HepG2 (cell line): ENCODE measurements around the gene INPP1. TPM values are rescaled to one million over a fixed set of nuclear protein-coding genes. Genes with fewer than 3 reads are reported as not detected.

Experiments used
- AGO2 ChIP-seq: fragments of 200-400 bp; formaldehyde crosslinking; optimal IDR thresholded peaks from 2 replicates; pipeline ENCODE3; 2017; ENCODE audit warnings: mild to moderate bottlenecking, low read depth, low read length, moderate library complexity
- CREB1 ChIP-seq, 2 experiments: fragments of 450-650 bp in 1 of 2; IDR thresholded peaks; 2 replicates each; pipeline ENCODE4 v1.6.1; 2016 to 2017; ENCODE audit warnings: control low read depth in 1 of 2, mild to moderate bottlenecking in 1 of 2, missing compliant biosample characterization in 1 of 2, missing genetic modification characterization in 1 of 2
- HCFC1 ChIP-seq: fragments of 150-350 bp; IDR thresholded peaks from 2 replicates; pipeline ENCODE4 v1.6.1; 2014; ENCODE audit warnings: low read depth, low read length
- MAFK ChIP-seq, 2 experiments: IDR thresholded peaks in 1 of 2; conservative IDR thresholded peaks in 1 of 2; 2 replicates each; pipeline ENCODE4 v1.6.1; 2011; ENCODE audit warnings: improper control_type of control experiment in 2 of 2, low read length in 2 of 2
- NCOA5 ChIP-seq: sonication (generic); formaldehyde crosslinking; IDR thresholded peaks from 2 replicates; pipeline ENCODE4 v1.4.0; 2020; ENCODE audit warnings: missing genetic modification reagents
- NR2F6 ChIP-seq, 2 experiments: IDR thresholded peaks; 2 replicates each; pipeline ENCODE4 v1.6.1; 2016; ENCODE audit warnings: antibody characterized with exemption in 1 of 2, mild to moderate bottlenecking in 1 of 2
- PPARG ChIP-seq: conservative IDR thresholded peaks from 2 replicates; pipeline ENCODE4 v1.6.1; 2016; ENCODE audit warnings: missing biosample characterization, missing genetic modification reagents
- SKI ChIP-seq: fragments of 450-650 bp; IDR thresholded peaks from one replicate; pipeline ENCODE4 v1.6.1; 2018; ENCODE audit warnings: mild to moderate bottlenecking; ENCODE audit not compliant: partially characterized antibody
- SMARCE1 ChIP-seq: fragments of 450-650 bp; IDR thresholded peaks from 2 replicates; pipeline ENCODE4 v1.6.1; 2017; ENCODE audit warnings: borderline replicate concordance
- SP1 ChIP-seq, 2 experiments: fragments of 450-650 bp in 1 of 2; sonication (generic) in 1 of 2; formaldehyde crosslinking in 1 of 2; IDR thresholded peaks; 2 replicates each; pipeline versions ENCODE4 v1.4.0 to v1.6.1; 2016 to 2020; ENCODE audit warnings: missing genetic modification reagents in 1 of 2
- ZBTB1 ChIP-seq: sonication (generic); formaldehyde crosslinking; IDR thresholded peaks from 2 replicates; pipeline ENCODE4 v1.4.0; 2020; ENCODE audit warnings: missing genetic modification reagents, borderline replicate concordance
- ZFX ChIP-seq: sonication (generic); formaldehyde crosslinking; IDR thresholded peaks from 2 replicates; pipeline ENCODE4 v1.4.0; 2020; ENCODE audit warnings: mild to moderate bottlenecking, low read depth, missing genetic modification reagents, moderate library complexity
- ZNF205 ChIP-seq: IDR thresholded peaks from 2 replicates; pipeline ENCODE4 v1.6.1; 2018; ENCODE audit warnings: missing biosample characterization, missing genetic modification reagents
- ZNF24 ChIP-seq: fragments of 450-650 bp; IDR thresholded peaks from 2 replicates; pipeline ENCODE4 v1.6.1; 2017; ENCODE audit warnings: antibody characterized with exemption, mild to moderate bottlenecking
- ZNF256 ChIP-seq: sonication (generic); formaldehyde crosslinking; conservative IDR thresholded peaks from 2 replicates; pipeline ENCODE4 v1.4.0; 2020; ENCODE audit warnings: missing genetic modification reagents
- ZNF451 ChIP-seq: sonication (generic); formaldehyde crosslinking; IDR thresholded peaks from 2 replicates; pipeline ENCODE4 v1.5.0; 2020; ENCODE audit warnings: mild to moderate bottlenecking, missing genetic modification reagents
- ZNF720 ChIP-seq: sonication (generic); formaldehyde crosslinking; IDR thresholded peaks from 2 replicates; pipeline ENCODE4 v1.4.0; 2020; ENCODE audit warnings: missing genetic modification reagents
- ZNF75D ChIP-seq: sonication (generic); formaldehyde crosslinking; IDR thresholded peaks from 2 replicates; pipeline ENCODE4 v1.8.1; 2023; ENCODE audit warnings: missing genetic modification reagents, mild to moderate bottlenecking, borderline replicate concordance
- polyA plus RNA-seq, 8 experiments: library from polyadenylated mRNA; depleted of rRNA in 3 of 8; stranded (reverse) in 7 of 8; unstranded in 1 of 8; fragments of >200 nt; fragmentation: Illumina TruSeq in 4 of 8; extraction: Trizol in 4 of 8; gene quantifications; 2 replicates each; pipeline versions ENCODE4 v1.2.1 to v1.2.3, GENCODE V29; 2011 to 2016; ENCODE audit warnings: low read depth in 4 of 8, missing spikeins in 1 of 8, mixed read lengths in 1 of 8; ENCODE audit not compliant: insufficient read depth in 1 of 8
- total RNA-seq, 5 experiments: library from RNA; depleted of rRNA; stranded (reverse); fragments of >200 nt; fragmentation: Illumina TruSeq; extraction: Trizol; gene quantifications; 2 replicates each; pipeline ENCODE4 v1.2.3, GENCODE V29; 2016; ENCODE audit warnings: low read depth in 1 of 5
- TF ChIP-seq, protein P1 (sequence below): sonication (generic); formaldehyde crosslinking; IDR thresholded peaks from 2 replicates; pipeline ENCODE4 v1.4.0; 2020; ENCODE audit warnings: missing genetic modification reagents, mild to moderate bottlenecking, borderline replicate concordance
- TF ChIP-seq, protein P2 (sequence below): sonication (generic); formaldehyde crosslinking; IDR thresholded peaks from 2 replicates; pipeline ENCODE4 v1.9.0; 2021; ENCODE audit warnings: missing genetic modification reagents, borderline replicate concordance
- TF ChIP-seq, protein P3 (sequence below): sonication (generic); formaldehyde crosslinking; IDR thresholded peaks from 2 replicates; pipeline ENCODE4 v1.5.0; 2020; ENCODE audit warnings: mild to moderate bottlenecking, missing genetic modification reagents
- TF ChIP-seq, protein P4 (sequence below): sonication (generic); formaldehyde crosslinking; IDR thresholded peaks from 2 replicates; pipeline ENCODE4 v1.4.0; 2020; ENCODE audit warnings: mild to moderate bottlenecking, missing genetic modification reagents

Gene INPP1
- total and polyA plus RNA-seq, 2 of the 13 experiments (the other 11 are each of a cell fraction or from before 2014, with no cell fraction given): 10.0 to 13.3 TPM

DNA sequence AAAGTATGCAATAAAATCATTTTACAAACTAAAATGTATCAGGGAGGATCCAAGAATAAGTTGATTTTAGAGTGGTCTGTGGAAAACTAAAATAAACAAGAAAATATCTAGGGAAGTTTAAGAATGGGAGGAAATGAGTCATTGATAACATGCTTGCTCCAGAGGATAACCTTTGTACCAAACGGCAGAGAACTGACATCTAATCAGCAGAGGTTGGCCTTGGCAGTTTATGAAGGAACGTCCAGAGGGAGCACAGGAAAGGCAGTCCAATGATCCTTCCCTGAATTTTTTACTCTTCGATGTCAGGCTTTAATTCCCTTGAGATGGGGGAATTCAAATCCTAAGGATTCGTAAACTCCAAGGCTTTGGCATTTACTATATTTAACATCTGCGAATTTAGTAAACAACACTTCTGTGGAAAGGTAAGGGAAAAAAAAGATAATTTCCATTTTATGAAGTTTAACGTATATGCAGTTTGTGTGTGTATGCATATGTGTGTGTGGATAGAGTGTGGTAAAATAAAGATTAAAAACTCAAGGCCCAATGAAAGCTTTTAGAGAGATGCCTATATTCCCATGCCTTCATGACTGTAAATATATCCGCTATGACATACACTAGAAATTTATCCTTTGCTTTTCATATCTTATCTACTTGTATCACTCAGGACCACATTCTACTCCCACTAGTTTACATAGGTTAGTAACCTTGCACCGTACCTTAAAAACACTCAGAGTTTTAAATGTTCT is 8.7 kb upstream of the INPP1 start (continued):
- TF ChIP-seq, protein P1, sequence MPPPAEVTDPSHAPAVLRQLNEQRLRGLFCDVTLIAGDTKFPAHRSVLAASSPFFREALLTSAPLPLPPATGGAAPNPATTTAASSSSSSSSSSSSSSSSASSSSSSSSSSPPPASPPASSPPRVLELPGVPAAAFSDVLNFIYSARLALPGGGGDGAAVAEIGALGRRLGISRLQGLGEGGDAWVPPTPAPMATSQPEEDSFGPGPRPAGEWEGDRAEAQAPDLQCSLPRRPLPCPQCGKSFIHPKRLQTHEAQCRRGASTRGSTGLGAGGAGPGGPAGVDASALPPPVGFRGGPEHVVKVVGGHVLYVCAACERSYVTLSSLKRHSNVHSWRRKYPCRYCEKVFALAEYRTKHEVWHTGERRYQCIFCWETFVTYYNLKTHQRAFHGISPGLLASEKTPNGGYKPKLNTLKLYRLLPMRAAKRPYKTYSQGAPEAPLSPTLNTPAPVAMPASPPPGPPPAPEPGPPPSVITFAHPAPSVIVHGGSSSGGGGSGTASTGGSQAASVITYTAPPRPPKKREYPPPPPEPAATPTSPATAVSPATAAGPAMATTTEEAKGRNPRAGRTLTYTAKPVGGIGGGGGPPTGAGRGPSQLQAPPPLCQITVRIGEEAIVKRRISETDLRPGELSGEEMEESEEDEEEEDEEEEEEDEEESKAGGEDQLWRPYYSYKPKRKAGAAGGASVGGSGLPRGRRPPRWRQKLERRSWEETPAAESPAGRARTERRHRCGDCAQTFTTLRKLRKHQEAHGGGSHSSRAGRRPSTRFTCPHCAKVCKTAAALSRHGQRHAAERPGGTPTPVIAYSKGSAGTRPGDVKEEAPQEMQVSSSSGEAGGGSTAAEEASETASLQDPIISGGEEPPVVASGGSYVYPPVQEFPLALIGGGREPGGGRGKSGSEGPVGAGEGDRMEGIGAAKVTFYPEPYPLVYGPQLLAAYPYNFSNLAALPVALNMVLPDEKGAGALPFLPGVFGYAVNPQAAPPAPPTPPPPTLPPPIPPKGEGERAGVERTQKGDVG (CRISPR knock-in tag): no peak
- TF ChIP-seq MAFK (conservative IDR thresholded peaks at IDR 0.05 in 1 of 2, IDR thresholded peaks at IDR 0.05 in 1 of 2; ENCODE audit: low read length in 2 of 2) (peak in 1 of 2 experiments; percentile 37; a peak in 1 of 4 replicates), HCFC1 (no peak), ZFX (CRISPR knock-in tag) (peak; percentile 39; the same call in 1 of the 2 replicates), ZNF256 (CRISPR knock-in tag) (no peak), ZNF451 (CRISPR knock-in tag) (no peak), SKI (no peak), PPARG (CRISPR knock-in tag) (peak; percentile 92), ZNF720 (CRISPR knock-in tag) (no peak), AGO2 (no peak), ZNF75D (no peak), SMARCE1 (peak; percentile 64; the same call in 1 of the 2 replicates), NCOA5 (CRISPR knock-in tag) (no peak), SP1 (IDR thresholded peaks at IDR 0.05) (no peak), SP1 (CRISPR knock-in tag; IDR thresholded peaks at IDR 0.05) (no peak), ZNF205 (CRISPR knock-in tag) (peak; percentile 63; the same call in 1 of the 2 replicates), NR2F6 (IDR thresholded peaks at IDR 0.05) (peak; percentile 67), NR2F6 (CRISPR knock-in tag; IDR thresholded peaks at IDR 0.05) (peak; percentile 84), ZBTB1 (CRISPR knock-in tag) (no peak), CREB1 (IDR thresholded peaks at IDR 0.05) (no peak), CREB1 (CRISPR knock-in tag; IDR thresholded peaks at IDR 0.05) (peak; percentile 71), ZNF24 (no peak; the same call in 1 of the 2 replicates)
- TF ChIP-seq, protein P2, sequence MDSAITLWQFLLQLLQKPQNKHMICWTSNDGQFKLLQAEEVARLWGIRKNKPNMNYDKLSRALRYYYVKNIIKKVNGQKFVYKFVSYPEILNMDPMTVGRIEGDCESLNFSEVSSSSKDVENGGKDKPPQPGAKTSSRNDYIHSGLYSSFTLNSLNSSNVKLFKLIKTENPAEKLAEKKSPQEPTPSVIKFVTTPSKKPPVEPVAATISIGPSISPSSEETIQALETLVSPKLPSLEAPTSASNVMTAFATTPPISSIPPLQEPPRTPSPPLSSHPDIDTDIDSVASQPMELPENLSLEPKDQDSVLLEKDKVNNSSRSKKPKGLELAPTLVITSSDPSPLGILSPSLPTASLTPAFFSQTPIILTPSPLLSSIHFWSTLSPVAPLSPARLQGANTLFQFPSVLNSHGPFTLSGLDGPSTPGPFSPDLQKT (CRISPR knock-in tag): no peak
- TF ChIP-seq, protein P3, sequence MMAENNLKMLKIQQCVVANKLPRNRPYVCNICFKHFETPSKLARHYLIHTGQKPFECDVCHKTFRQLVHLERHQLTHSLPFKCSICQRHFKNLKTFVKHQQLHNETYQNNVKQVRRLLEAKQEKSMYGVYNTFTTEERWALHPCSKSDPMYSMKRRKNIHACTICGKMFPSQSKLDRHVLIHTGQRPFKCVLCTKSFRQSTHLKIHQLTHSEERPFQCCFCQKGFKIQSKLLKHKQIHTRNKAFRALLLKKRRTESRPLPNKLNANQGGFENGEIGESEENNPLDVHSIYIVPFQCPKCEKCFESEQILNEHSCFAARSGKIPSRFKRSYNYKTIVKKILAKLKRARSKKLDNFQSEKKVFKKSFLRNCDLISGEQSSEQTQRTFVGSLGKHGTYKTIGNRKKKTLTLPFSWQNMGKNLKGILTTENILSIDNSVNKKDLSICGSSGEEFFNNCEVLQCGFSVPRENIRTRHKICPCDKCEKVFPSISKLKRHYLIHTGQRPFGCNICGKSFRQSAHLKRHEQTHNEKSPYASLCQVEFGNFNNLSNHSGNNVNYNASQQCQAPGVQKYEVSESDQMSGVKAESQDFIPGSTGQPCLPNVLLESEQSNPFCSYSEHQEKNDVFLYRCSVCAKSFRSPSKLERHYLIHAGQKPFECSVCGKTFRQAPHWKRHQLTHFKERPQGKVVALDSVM (CRISPR knock-in tag): peak; percentile 30; the same call in 1 of the 2 replicates
- TF ChIP-seq, protein P4, sequence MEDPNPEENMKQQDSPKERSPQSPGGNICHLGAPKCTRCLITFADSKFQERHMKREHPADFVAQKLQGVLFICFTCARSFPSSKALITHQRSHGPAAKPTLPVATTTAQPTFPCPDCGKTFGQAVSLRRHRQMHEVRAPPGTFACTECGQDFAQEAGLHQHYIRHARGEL: no peak
